Measurements from ENCODE around the gene HS3ST4. TPM values are rescaled to one million over a fixed set of nuclear protein-coding genes. Genes with fewer than 3 reads are reported as not detected.

The HS3ST4 gene
- total and polyA plus RNA-seq, 2 donors (not counting 3 experiments of a cell fraction or from before 2014, with no cell fraction given) = not detected

DNA sequence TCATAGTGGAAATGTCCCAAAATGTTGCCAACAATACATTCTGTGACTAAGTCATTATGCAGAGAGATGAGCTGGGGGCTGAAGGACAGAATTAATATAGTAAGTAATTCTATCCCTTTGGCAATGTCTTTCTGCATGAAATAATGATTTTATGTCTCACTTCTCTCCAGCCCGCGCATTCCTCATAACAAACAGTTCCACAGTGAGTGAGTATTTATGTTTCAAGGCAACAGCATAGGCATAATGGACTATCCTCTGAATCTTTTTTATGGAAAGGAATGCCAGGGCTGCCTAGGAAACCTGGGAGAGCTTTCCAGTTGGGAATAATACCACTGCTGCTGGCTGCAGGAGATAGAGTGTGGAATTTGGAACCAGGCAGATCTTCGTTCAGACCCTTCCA, 477.7 kb downstream of the HS3ST4 start:
- no peaks in the 10 kb centered on the region for H3K36me3 ChIP-seq (ENCODE audit: control insufficient read depth in 2 of 2, extremely low read depth in 1 of 2, insufficient read depth in 2 of 2, low read length in 2 of 2)
- H3K9me1 ChIP-seq (replicated peaks; ENCODE audit: control insufficient read depth, extremely low read depth, insufficient read depth, low read length) = no peaks in the 10 kb centered on the region
- H3K4me3 ChIP-seq (replicated peaks in 1 of 3; ENCODE audit: insufficient read depth in 1 of 3, low read depth in 1 of 3, low read length in 3 of 3) = no peak overlapping the region
- ChIA-PET CTCF (no interaction called here), POLR2A (no interaction called here)
- H3K79me2 ChIP-seq (ENCODE audit: control insufficient read depth, insufficient read depth, low read length) = no peaks in the 10 kb centered on the region
- no TSS peak for BruUV-seq (replicated peaks)
- no peak for FAIRE-seq
- no peaks in the 10 kb centered on the region for H3K27me3 ChIP-seq (ENCODE audit: control insufficient read depth in 2 of 2, insufficient read depth in 2 of 2, low read length in 2 of 2)
- DNase-seq (ENCODE audit: low read depth, low spot score) = no peak
- dilution Hi-C loops (cut with MboI; ENCODE audit: extremely low pct_ligation_motif_present, low sequenced_read_pairs) (no loop called here), intact Hi-C loops (cut with micrococcal nuclease) (no loop called here)
- no peak overlapping the region for H3K4me2 ChIP-seq (ENCODE audit: insufficient read depth, low read length)
- no peak overlapping the region for H2AFZ ChIP-seq (ENCODE audit: low read depth, low read length)
- H4K20me1 ChIP-seq (replicated peaks; ENCODE audit: control insufficient read depth, extremely low read depth, insufficient read depth, low read length) = no peaks in the 10 kb centered on the region
- no peaks in the 10 kb centered on the region for H3K9me3 ChIP-seq (replicated peaks; ENCODE audit: control insufficient read depth, insufficient read depth, low read length)
- H3K27ac ChIP-seq (ENCODE audit: insufficient read depth, low read depth, low read length) = no peak overlapping the region
- TF ChIP-seq JUN (IDR thresholded peaks at IDR 0.05; ENCODE audit: borderline replicate concordance, insufficient read depth, insufficient read length, low read depth) (no peak), EZH2 (IDR thresholded peaks at IDR 0.05; ENCODE audit: borderline replicate concordance, low read depth, low read length, severe bottlenecking) (no peak), POLR2A (IDR thresholded peaks at IDR 0.05; ENCODE audit: low read depth, low read length) (no peak), FOS (IDR thresholded peaks at IDR 0.05; ENCODE audit: borderline replicate concordance, insufficient read depth, low read length) (no peak), MYC (IDR thresholded peaks at IDR 0.05; ENCODE audit: low read depth, low read length) (no peak), GATA2 (IDR thresholded peaks at IDR 0.05; ENCODE audit: insufficient read depth, insufficient read length, low read depth, low read length) (no peak), POLR2AphosphoS5 (IDR thresholded peaks at IDR 0.05; ENCODE audit: insufficient read depth, low read depth, low read length) (no peak)
- TF ChIP-seq, protein P1, sequence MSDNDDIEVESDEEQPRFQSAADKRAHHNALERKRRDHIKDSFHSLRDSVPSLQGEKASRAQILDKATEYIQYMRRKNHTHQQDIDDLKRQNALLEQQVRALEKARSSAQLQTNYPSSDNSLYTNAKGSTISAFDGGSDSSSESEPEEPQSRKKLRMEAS (IDR thresholded peaks at IDR 0.05; ENCODE audit: insufficient read depth, insufficient read length) = no peak
- TF ChIP-seq, protein P2, sequence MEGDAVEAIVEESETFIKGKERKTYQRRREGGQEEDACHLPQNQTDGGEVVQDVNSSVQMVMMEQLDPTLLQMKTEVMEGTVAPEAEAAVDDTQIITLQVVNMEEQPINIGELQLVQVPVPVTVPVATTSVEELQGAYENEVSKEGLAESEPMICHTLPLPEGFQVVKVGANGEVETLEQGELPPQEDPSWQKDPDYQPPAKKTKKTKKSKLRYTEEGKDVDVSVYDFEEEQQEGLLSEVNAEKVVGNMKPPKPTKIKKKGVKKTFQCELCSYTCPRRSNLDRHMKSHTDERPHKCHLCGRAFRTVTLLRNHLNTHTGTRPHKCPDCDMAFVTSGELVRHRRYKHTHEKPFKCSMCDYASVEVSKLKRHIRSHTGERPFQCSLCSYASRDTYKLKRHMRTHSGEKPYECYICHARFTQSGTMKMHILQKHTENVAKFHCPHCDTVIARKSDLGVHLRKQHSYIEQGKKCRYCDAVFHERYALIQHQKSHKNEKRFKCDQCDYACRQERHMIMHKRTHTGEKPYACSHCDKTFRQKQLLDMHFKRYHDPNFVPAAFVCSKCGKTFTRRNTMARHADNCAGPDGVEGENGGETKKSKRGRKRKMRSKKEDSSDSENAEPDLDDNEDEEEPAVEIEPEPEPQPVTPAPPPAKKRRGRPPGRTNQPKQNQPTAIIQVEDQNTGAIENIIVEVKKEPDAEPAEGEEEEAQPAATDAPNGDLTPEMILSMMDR (IDR thresholded peaks at IDR 0.05; ENCODE audit: extremely low read depth in 1 of 2, insufficient read depth in 1 of 2, low read depth in 1 of 2, low read length in 2 of 2) = no peak
- H3K9ac ChIP-seq (replicated peaks; ENCODE audit: extremely low read depth, insufficient read depth, low read length) = no peak overlapping the region
- no peaks in the 10 kb centered on the region for H3K4me1 ChIP-seq (ENCODE audit: control insufficient read depth, extremely low read depth, insufficient read depth, low read length)

All from endothelial cell of umbilical vein (primary cell).